Brain microvascular endothelial cell (primary cell): Measurements from ENCODE around the gene GSG1L.

Source experiments
- DNase-seq: peaks from one replicate; pipeline ENCODE4 v3.0.0-alpha.2; 2020
- H3K27ac ChIP-seq: fragments of 250-450 bp; sonication (Bioruptor Pico); 2 replicates; pipeline ENCODE4 v1.5.1; 2020; ENCODE audit warnings: mild to moderate bottlenecking, moderate library complexity
- H3K27me3 ChIP-seq: fragments of 250-450 bp; sonication (Bioruptor Pico); replicated peaks from 2 replicates; pipeline ENCODE4 v1.5.1; 2020; ENCODE audit warnings: mild to moderate bottlenecking
- H3K36me3 ChIP-seq: fragments of 250-450 bp; sonication (Bioruptor Pico); replicated peaks from 2 replicates; pipeline ENCODE4 v1.5.1; 2020; ENCODE audit warnings: mild to moderate bottlenecking
- H3K4me3 ChIP-seq: 2 replicates; pipeline ENCODE4 v1.5.1; 2011; ENCODE audit warnings: low read depth, mild to moderate bottlenecking, control low read depth, low read length, moderate library complexity
- in situ Hi-C: cut with HindIII; loops from 2 replicates; pipeline ENCODE4 v1.10.0; 2017; ENCODE audit warnings: low sequenced_read_pairs, low pct_ligation_motif_present
- TF ChIP-seq, protein P1 (sequence below): IDR thresholded peaks from 2 replicates; pipeline ENCODE4 v1.5.1; 2011; ENCODE audit warnings: low read depth, mild to moderate bottlenecking, moderate library complexity, low read length, control low read depth, inconsistent platforms; ENCODE audit errors: missing control alignments

The GSG1L gene

DNA sequence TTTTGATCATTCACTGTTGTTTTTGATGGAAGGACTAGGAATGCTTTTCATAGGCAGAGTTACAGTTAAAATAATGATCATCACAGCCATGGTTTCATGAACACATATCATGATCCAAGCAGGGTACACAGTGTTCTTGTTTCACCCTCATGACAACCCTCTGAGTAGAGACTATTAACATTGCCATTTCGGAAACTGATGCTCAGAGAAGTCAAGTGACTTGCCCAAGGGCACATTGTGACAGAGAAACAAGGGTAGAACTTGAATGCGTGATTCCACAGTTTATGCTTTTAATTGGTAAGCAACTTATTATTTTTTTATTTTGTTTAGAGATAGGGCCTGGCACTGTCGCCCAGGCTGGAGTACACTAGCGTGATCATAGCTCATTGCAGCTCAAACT is 311.3 kb downstream of the GSG1L start:
- in situ Hi-C loops: no loop called here
- DNase-seq: no peak

DNA sequence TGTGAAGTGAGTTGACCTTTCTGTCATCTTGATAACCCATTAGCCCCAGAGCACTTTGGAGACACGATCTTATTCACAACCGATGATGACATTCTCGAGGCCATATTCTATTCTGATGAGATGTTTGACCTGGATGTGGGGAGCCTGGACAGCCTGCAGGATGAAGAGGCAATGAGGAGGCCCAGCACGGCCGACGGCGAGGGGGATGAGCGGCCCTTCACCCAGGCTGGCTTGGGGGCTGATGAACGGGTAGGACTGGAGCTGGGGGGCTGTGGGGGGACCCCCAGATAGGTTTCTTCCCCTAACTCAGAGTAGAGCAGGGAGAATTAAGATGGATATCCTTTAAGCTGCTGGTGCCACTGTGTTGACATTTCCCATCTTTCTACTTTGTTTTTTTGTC is 311.8 kb downstream of the GSG1L start:
- TF ChIP-seq, protein P1, sequence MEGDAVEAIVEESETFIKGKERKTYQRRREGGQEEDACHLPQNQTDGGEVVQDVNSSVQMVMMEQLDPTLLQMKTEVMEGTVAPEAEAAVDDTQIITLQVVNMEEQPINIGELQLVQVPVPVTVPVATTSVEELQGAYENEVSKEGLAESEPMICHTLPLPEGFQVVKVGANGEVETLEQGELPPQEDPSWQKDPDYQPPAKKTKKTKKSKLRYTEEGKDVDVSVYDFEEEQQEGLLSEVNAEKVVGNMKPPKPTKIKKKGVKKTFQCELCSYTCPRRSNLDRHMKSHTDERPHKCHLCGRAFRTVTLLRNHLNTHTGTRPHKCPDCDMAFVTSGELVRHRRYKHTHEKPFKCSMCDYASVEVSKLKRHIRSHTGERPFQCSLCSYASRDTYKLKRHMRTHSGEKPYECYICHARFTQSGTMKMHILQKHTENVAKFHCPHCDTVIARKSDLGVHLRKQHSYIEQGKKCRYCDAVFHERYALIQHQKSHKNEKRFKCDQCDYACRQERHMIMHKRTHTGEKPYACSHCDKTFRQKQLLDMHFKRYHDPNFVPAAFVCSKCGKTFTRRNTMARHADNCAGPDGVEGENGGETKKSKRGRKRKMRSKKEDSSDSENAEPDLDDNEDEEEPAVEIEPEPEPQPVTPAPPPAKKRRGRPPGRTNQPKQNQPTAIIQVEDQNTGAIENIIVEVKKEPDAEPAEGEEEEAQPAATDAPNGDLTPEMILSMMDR: no peak
- Histone ChIP-seq H3K27ac (no peak overlapping the region), H3K4me3 (no peak overlapping the region), H3K27me3 (no peaks in the 10 kb centered on the region), H3K36me3 (no peaks in the 10 kb centered on the region)
- DNase-seq: no peak
- in situ Hi-C loops: no loop called here

More for the DNA sequence above, 311.3 kb downstream of the GSG1L start:
- no peaks in the 10 kb centered on the region for H3K36me3 ChIP-seq
- no peak overlapping the region for H3K4me3 ChIP-seq
- no peaks in the 10 kb centered on the region for H3K27me3 ChIP-seq
- no peak overlapping the region for H3K27ac ChIP-seq
- TF ChIP-seq, protein P1: no peak

GRCh38 chr16:27751233-27751632 is 312.3 kb downstream of the GSG1L start:
- H3K27ac ChIP-seq: no peak overlapping the region
- in situ Hi-C loops: no loop called here
- TF ChIP-seq, protein P1: no peak
- H3K4me3 ChIP-seq: no peak overlapping the region
- DNase-seq: no peak
- H3K36me3 ChIP-seq: no peaks in the 10 kb centered on the region
- no peaks in the 10 kb centered on the region for H3K27me3 ChIP-seq

- Histone ChIP-seq H3K36me3 (no peaks in the 10 kb centered on the region), H3K4me3 (no peak overlapping the region), H3K27me3 (no peaks in the 10 kb centered on the region), H3K27ac (no peak overlapping the region)
- no peak for DNase-seq
- in situ Hi-C loops: no loop called here
- TF ChIP-seq, protein P1: no peak
Measured at GRCh38 chr16:27749946-27750345, 313.6 kb downstream of the GSG1L start.

GRCh38 chr16:27749547-27749875 is 314.0 kb downstream of the GSG1L start:
- Histone ChIP-seq H3K27me3 (no peaks in the 10 kb centered on the region), H3K4me3 (no peak overlapping the region), H3K36me3 (no peaks in the 10 kb centered on the region), H3K27ac (no peak overlapping the region)
- TF ChIP-seq, protein P1: no peak
- no peak for DNase-seq
- in situ Hi-C loops: no loop called here

GRCh38 chr16:27748868-27749546 is 314.5 kb downstream of the GSG1L start:
- Histone ChIP-seq H3K36me3 (no peaks in the 10 kb centered on the region), H3K27me3 (no peaks in the 10 kb centered on the region), H3K27ac (no peak overlapping the region), H3K4me3 (no peak overlapping the region)
- TF ChIP-seq, protein P1: peak; percentile 35
- in situ Hi-C loops: no loop called here
- peak; percentile 59 for DNase-seq
